ENCODE measurements around the gene SEPTIN2.

DNA sequence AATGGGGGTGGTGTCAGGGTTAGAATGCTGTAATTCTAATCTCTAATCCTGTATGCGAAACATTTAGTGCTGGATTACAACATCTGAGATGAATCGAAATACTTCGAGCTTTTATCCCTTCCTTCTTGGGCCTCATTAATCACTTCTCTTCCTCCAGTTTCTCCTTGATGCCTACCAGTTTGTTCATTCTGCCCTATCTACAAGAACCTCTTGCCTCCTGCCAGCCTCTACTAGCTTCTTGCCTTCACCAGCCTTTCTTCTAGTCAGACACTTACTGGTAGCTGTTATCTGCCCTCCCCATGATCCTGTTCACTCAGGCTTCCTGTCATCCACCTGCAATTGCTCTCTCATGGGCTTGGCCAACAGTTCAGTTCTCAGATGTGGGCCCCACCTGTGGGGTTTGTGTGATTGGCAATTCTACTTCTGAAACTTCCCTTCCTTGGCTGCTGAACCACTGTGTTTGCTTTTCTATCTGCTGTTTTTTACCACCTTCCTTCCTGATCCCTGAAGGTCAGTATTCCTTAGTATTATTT is 25.0 kb downstream of the SEPTIN2 start:
- TF ChIP-seq, protein P1, sequence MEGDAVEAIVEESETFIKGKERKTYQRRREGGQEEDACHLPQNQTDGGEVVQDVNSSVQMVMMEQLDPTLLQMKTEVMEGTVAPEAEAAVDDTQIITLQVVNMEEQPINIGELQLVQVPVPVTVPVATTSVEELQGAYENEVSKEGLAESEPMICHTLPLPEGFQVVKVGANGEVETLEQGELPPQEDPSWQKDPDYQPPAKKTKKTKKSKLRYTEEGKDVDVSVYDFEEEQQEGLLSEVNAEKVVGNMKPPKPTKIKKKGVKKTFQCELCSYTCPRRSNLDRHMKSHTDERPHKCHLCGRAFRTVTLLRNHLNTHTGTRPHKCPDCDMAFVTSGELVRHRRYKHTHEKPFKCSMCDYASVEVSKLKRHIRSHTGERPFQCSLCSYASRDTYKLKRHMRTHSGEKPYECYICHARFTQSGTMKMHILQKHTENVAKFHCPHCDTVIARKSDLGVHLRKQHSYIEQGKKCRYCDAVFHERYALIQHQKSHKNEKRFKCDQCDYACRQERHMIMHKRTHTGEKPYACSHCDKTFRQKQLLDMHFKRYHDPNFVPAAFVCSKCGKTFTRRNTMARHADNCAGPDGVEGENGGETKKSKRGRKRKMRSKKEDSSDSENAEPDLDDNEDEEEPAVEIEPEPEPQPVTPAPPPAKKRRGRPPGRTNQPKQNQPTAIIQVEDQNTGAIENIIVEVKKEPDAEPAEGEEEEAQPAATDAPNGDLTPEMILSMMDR (conservative IDR thresholded peaks at IDR 0.05; ENCODE audit: low read depth, low read length), result no peak
- TF ChIP-seq EZH2 (IDR thresholded peaks at IDR 0.05; ENCODE audit: borderline replicate concordance, low read depth, low read length, poor library complexity, severe bottlenecking), result no peak

Data from A673 (cell line).